NCI-H1048 (cell line): ENCODE data around the gene SGO2.
"Not testable (repeated sequence)": the region's sequence is repeated elsewhere in the genome, so short reads cannot be mapped to it uniquely, and the experiment has no call there.

Source experiments
- DNase-seq: peaks from one replicate; lab custom pipeline; 2025; lab: John Stamatoyannopoulos, UW

SGO2 gene

GRCh38 chr2:200525066-200525465 lies 941 bp upstream of the SGO2 start:
- no peak for DNase-seq

GRCh38 chr2:200525551-200525881 lies 491 bp upstream of the SGO2 start:
- DNase-seq: no peak

- DNase-seq: no peak
These were observed 2.2 kb downstream of the SGO2 start for GRCh38 chr2:200528228-200528627.

GRCh38 chr2:200533754-200534153 lies 7.7 kb downstream of the SGO2 start:
- no peak for DNase-seq

DNA sequence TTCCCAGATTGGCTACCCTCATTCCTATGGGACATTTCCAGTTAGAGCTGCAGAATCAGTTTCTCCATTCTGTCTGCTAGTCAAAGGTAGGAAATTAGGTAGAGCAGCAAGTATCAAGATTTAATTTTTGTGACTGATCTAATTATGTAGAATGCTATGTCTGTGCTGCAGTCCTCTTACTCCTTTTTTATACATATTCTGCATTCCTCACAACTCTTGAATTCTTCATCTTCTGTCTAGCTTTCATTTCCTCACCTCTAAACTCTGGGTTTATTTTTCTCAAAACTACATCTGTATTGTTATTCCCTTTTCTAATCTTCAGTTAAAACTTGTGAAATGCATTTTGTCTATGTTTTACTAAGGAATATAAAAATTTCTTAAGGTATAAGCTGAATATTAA lies 8.6 kb downstream of the SGO2 start:
- no peak for DNase-seq

- no peak for DNase-seq
These were observed 12.1 kb downstream of the SGO2 start for GRCh38 chr2:200538139-200538538.

DNA sequence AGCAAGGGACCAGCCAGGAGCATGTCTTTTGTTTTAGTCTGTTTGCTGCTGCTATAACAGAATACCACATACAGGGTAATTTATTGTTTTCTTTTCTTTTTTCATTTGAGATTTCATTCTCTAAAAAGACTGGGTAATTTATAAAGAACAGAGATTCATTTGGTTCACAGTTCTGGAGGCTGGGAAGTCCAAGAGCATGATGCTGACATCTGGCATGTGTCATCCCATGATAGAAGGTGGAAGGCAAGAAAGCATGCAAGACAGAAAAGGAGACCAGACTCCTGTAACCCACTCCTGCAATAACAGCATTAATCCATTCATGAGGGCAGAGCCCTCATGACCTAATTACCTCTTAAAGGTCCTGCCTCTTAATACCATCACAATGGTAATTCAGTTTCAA lies 14.8 kb downstream of the SGO2 start:
- DNase-seq: no peak

- not testable (repeated sequence) for DNase-seq
These were observed 40.6 kb downstream of the SGO2 start for GRCh38 chr2:200566596-200566995.

DNA sequence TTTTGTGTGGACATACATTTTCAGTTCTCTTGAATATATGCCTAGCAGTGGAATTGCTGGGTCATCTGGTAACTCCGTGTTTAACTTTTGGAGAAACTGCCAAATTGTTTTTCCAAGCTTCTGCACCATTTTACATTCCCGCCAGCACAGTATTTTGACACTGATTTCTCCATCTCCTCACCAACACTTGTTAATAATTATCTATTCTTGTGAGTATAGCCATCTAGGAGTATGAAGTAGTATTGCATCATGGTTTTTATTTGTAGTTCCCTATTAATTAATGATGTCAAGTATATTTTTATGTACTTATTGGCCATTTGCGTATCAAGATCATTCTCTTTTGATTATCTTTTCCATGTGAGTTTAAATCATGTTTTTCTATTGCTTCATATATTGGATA lies 41.9 kb downstream of the SGO2 start:
- DNase-seq: no peak

DNA sequence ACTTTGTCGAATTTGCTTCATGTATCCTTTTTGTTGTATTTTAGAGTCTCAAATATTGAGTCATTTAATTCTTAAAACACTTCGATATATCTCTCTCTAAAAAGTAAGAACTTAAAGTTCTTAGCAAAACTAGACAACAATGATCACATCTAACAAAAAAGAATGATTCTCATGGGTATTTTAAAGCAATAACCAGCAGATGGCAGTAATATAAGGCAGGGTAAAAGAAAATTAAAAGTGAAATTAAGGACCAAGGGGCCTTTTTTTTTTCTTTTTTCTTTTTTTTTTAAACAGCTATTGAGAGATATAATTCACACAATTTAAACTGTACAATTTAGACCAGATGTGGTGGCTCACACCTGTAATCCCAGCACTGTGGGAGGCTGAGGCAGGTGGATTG lies 50.0 kb downstream of the SGO2 start:
- no peak for DNase-seq

GRCh38 chr2:200577027-200577426 lies 51.0 kb downstream of the SGO2 start:
- no peak for DNase-seq

DNA sequence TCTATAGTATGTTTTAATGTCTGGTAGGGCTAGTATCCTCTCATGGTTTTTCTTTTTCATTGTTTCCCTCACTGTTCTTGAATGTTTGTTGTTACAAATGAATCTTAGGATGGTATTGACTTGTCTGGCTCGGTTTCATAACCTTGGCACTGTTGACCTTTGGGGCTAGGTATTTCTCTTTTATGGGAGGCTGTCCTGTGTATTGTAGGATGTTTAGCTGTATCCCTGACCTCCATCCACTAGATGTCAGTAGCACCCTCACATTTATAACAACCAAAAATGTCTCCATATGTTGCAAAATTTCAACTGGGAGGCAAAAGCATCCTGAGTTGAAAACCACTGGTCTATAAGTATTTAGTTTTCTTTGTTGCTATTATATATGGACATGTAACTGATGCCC lies 52.8 kb downstream of the SGO2 start:
- no peak for DNase-seq

- DNase-seq: no peak
These were observed 58.6 kb downstream of the SGO2 start for GRCh38 chr2:200584639-200585038.

GRCh38 chr2:200585340-200585729 lies 59.3 kb downstream of the SGO2 start:
- DNase-seq: no peak

- DNase-seq: no peak
These were observed 60.0 kb downstream of the SGO2 start, which contains the start of gene AOX1 for GRCh38 chr2:200585730-200586643. Gene AOX1 (plus strand): TSS chr2:200586014. CDS start chr2:200586109, 95 bp downstream.

GRCh38 chr2:200586644-200586975 lies 60.6 kb downstream of the SGO2 start:
- DNase-seq: no peak

DNA sequence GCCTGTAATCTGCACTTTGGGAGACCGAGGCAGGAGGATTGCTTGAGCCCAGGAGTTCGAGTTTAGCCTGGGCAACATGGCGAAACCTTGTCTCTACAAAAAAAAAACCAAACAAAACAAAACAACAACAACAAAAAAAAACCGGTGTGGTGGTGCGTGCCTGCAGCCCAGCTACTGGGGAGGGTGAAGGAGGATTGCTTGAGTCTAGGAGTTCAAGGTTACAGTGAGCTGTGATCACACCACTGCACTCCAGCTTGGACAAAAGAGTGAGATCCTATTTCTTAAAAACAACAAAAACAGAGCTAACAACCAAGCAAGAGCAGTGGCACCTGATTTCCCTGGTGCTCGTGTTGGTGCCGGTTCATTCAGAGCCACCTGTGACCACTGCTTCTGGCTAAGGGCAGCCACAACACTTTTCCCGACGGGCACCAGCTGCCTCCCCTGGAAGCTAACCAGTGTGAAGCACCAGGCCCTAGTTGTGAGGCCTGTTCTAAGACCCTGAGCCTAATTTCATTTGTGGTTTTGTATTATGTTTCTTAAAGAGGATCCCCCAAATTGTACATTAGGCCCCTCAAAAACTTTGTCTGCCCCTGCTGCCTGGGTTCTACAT lies 61.1 kb downstream of the SGO2 start:
- no peak for DNase-seq

GRCh38 chr2:200588076-200588678 lies 62.2 kb downstream of the SGO2 start:
- no peak for DNase-seq

DNA sequence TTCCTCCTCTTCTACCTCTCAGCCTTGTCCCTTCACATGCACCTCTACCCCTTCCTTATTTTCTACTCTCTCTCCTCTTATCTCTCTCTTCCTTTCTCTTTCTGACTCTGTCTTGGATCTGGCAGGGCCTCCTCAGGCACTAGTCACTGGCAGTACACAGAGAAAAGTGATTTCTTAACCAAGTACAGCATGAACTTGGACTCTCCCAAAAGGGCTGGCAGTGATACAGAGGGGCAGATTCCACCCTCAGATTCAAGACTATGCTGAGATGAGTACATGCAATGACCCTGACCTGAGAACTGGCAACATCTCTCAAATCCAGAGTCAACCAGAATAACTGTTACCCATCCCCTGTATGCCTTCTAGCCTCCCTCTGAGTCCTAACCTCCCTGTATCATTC lies 64.1 kb downstream of the SGO2 start:
- no peak for DNase-seq

GRCh38 chr2:200591308-200591707 lies 65.3 kb downstream of the SGO2 start:
- DNase-seq: no peak

DNA sequence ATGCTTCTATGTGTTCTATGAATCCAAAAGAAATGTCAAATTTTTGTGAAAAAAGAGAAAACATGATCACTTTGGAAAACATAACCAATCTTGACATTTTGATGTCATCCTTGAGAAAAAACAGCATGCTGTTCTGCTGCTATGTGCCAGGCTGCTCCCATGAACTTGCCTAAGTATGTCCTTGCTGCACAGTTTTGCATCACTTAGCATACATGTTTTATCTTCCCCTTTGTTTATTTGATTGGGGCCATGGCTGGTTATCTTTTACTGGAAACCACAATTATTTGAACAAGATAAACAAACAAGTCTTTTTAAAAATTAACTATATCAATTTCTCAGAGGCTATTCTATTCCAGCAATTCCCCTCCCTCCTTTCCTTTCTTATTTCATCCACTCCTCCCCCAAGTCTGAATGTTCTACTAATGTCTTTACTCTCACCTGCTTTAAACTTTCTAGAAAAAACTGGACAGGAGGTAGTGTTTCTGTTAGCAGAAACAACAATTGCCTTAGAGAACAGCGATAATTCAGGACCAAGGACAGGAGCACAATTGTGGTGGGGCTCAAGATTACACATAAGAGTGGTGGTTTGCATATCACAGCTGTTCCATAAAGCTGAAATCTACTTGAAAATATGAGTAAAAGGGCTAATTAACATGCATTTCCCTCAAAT lies 66.5 kb downstream of the SGO2 start:
- no peak for DNase-seq

- DNase-seq: no peak
These were observed 67.9 kb downstream of the SGO2 start for GRCh38 chr2:200593905-200594304.

DNA sequence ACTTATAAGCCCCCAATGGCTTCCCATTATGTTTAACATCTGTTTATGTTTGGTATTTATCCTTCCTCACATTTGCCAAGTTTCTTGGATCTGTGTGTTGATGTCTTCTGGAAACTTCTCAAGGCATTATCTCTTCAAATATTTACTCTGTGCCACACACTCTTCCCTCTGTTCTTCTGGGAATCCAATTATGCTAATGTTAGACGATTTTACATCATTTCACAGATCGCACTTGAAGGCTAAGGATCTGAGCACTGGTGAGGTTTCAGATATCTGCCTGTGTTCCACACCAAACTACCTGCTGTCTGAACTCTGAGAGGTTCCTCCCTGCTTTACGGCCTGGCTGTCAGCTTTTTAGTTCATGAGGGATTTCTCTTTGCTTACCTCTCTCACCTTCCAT lies 69.9 kb downstream of the SGO2 start:
- no peak for DNase-seq
